ENCODE measurements around the gene SMIM33.
"Not testable (repeated sequence)": the region's sequence is repeated elsewhere in the genome, so short reads cannot be mapped to it uniquely, and the experiment has no call there.

SMIM33 gene

DNA sequence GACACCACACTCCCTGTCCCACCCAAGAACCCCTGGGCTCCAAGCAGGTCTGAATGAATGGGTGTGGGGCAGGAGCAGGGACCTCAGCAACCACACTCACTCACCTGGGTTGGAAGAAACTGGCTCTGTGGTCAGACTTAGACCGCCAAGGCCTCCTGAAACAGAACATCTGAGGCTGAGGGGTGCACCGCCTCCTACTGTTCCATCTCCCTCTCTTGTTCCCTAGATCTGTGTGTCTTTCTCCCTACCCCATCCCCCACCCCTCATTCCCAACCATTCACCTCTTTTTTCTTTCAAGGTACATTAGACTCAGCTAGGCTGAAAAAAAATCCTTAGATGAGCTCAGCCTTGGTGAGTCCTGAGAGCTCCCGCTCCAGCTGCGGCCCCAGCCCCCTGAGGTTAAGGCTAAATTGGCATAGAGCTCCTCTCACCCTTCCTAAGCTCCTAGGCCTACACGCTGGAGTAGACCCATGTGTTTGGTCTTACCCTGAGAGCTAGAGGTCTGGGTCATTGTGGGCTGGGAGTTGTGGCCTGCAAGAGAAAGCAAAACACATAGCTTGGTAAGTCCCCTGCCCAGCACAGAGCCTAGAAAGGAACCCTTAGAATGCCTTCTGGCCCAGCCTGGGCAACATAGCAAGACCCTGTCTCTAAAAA, 13.0 kb upstream of the SMIM33 start:
- no peak for DNase-seq

DNA sequence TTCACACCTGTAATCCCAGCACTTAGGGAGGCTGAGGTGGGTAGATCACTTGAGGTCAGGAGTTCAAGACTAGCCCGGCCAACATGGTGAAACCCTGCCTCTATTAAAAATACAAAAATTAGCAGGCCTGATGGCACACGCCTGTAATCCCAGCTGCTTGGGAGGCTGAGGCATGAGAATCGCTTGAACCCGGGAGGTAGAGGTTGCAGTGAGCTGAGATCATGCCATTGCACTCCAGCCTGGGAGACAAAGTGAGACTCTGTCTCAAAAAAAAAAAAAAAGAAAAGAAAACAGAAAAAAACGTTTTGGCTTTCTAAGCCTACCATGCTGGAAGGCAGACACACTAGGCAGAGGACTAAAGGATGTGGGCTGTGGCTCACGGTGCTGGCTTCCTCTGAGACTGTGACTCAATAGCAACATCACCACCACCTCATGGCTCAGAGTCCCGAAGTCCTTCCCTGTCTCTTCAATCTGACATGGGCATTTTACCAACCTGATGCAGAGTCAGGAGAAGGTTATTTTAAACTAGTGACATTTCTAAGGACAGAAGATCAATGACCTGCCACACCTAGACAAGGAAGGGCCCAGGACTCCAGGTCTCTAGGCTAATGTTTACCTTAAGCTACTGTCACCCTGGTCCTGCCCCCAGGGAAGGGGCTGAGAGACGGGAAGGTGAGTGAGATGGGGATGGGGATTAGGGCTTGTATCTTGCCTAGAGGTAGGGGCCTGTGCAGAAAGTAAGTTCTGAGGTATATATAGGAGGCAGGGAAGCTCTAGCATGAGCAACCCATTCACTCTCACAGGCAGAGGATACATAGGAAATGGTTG, 12.0 kb upstream of the SMIM33 start:
- DNase-seq: no peak

DNA sequence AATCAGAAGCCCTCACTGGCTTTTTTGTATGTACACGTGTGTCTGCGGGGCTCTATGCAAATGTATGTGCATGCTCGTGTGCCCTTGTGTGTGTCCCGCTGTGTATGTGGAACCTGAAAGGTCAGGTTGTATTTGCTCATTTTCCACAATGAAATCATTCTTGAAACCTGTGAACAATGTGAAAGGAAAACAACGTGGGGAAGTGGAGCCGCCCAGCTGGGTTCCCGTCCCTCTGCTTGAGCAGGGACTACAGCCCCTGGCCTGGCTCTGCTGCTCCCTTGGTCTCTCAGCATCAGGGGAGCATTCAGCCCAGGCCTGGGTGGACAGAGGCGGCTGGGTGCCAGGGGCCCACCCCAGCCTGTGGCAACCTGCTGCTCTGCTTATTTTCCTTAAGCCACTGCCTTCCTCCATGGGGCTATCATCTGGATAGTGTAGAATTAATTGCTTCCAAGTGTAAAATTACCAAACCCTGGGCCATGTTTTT, 11.3 kb upstream of the SMIM33 start:
- no peak for DNase-seq

DNA sequence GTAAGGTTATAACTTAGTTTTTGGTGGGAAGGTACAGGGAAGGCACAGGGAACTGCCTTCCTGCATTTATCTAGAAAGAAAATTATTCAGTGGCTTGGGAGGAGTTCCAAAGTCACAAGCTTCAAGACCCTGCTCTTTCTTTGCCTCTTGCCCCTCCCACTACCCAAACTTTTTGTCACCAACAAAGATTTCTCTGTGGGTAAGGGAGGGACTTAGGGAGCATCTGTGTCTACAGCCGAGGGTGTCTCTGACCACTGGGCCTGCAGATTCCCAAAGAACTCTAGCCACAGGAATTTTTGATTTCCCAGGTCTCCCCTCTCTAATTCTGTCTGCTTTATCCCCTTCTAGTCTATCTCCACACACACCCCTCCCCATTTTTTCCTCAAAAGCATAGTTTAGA, 10.3 kb upstream of the SMIM33 start:
- no peak for DNase-seq

DNA sequence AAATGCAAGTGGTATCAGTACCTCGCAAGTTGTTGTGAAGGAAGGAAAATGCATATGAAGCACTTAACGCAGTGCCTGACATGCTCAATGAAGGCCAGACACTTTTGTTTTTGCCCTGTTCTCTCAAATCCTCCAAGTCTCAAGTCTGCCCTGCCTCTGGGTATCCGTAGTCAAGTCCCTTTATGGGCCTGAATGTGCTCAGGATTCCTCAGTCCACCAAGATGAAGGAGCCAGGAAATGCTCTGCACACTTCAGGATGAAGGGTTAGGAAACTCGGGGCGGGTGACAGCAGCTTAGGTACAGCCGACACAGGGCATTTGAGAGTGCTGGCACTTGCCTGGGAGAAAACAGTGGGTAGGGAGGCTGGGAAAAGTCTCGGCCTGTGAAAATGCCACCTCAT, 9.6 kb upstream of the SMIM33 start:
- no peak for DNase-seq

DNA sequence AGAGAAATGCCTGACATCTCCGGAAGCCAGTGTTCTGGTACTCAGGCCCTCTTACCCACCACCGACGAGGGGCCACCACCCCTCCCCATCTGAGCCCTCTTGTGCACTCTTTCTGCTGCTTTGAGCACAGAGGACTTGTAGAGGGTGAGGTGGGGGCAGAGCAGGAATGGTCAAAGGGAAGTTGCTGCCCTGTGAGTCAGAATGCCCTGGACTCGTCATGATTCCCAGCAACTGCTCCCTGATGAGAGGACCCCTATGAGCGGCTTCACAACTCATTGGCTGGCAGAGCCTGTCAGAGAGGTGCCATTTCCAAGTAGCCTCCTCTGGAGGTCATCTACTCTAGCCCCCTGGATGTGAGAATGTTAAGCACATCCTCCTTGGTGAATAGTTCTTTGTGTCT, 9.1 kb upstream of the SMIM33 start:
- DNase-seq: no peak

DNA sequence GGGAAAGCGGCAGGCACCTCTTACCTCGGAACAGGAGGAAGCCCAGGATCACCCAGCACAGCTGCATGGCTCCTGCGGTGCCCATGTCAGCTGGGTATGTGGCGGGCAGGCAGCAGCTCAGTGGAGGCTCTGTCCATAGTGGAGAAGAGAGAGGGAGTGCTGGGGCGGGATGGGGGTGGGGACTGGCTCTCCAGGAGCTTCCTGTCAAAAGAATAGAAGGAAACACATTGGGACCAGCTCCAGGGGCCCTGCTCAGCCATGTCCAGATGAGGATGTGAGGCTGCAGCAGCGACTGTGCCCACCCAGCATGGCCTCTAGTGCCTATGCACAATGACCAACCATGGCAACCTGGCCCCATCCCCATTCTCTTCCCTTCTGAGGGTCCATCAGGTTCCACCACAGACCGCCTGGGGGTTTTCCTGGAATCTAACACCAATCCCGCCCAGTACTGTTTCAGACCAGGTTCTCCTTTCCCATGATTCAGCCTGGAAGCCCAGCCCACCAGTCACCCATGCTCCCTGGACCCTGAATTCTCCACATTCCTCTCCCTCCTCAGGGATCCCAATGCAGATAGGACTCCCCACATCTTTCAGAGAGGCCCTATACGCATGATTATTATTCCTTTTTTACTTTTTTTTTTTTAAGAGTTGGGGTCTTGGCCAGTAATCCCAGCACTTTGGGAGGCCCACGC, 8.1 kb upstream of the SMIM33 start, which contains the start of gene ECSCR:
TSS of gene ECSCR (minus strand) at position 158 of the 691 bp plus-strand sequence. CDS start at position 85, 73 bp downstream.
- no peak for DNase-seq

DNA sequence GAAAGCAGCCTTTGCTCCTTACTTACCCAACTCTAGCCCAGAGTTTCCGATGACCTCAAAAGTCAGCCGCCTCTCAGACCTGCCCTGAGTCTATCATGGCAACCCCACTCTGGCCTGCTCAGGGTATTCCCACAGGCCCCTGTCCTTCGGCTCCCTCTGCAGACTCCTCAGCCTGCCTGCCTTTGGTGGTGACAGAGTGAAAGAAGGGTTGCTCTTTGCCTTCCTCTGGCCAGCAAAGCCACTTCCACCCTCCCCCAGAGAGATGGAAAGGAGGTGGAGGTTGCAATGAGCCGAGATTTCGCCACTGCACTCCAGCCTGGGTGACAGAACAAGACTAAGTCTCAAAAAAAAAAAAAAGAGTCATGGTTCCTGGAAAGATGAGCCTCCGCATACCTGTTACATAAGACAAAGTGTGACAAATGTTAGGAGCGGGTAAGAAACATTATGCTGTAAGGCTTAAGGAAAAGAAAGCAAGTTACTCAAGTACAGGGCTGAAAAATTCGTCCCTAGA, 2.3 kb upstream of the SMIM33 start:
- DNase-seq: no peak

DNA sequence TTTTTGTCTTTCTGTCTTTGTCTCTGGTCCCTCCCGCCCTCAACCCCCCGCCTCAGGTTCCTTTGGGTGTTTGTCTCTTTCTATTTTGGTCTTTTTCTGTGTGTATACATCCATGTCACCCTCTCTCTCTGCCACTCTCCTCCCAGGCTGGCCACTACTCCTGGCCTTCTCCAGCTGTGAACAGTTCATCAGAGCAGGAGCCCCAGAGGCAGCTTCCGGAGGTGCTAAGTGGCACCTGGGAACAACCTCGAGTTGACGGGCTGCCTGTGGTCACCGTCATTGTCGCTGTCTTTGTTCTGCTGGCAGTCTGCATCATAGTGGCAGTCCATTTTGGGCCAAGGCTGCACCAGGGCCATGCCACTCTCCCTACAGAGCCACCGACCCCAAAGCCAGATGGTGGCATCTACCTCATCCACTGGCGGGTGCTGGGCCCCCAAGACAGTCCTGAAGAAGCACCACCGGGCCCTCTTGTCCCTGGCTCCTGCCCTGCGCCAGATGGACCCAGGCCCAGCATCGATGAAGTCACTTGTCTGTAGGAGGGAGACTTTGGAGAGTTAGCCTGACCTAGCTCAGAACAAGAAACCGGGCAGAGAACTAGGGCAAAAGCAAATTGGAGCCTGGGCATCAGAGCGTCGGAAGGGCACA, 1.7 kb downstream of the SMIM33 start:
- DNase-seq: no peak

DNA sequence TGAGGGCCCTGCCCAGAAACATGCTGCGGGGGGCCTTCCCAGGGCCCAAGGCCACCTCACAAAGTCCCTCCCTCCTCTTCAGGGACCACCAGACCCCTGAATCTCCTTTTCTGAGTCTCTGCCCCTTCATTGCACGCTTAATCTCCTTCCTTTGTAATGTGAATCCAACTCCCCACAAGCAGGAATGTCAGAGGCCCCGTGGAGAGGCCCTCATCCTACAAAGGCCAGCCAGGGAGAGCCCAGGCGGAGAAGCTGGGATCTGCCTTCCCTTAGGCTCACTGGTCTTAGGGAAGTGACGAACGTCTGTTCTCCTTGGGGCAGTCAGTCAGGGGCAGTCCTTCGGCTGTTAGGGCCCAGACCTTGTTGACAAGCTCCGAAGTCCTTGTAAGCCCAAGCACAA, 2.3 kb downstream of the SMIM33 start:
- no peak for DNase-seq

DNA sequence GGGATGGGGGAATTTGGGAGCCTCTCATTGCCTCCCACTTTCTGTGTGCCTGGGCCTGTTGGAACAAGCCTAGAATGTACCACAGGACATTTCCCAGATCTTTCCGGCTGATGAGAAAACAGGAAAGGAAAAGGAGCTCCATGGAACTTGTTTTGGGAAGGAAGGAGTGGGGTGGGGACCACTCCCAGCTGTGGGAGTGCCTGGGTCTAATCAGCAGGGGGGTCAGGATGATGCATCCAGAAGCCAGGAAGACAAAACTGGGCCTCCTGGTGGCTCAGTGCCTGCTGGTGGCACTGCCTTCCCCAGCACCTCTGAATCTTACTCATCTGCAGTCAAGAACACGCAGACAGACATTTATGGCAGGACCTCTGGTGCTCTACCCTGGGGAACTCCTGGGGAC, 2.8 kb downstream of the SMIM33 start:
- no peak for DNase-seq

DNA sequence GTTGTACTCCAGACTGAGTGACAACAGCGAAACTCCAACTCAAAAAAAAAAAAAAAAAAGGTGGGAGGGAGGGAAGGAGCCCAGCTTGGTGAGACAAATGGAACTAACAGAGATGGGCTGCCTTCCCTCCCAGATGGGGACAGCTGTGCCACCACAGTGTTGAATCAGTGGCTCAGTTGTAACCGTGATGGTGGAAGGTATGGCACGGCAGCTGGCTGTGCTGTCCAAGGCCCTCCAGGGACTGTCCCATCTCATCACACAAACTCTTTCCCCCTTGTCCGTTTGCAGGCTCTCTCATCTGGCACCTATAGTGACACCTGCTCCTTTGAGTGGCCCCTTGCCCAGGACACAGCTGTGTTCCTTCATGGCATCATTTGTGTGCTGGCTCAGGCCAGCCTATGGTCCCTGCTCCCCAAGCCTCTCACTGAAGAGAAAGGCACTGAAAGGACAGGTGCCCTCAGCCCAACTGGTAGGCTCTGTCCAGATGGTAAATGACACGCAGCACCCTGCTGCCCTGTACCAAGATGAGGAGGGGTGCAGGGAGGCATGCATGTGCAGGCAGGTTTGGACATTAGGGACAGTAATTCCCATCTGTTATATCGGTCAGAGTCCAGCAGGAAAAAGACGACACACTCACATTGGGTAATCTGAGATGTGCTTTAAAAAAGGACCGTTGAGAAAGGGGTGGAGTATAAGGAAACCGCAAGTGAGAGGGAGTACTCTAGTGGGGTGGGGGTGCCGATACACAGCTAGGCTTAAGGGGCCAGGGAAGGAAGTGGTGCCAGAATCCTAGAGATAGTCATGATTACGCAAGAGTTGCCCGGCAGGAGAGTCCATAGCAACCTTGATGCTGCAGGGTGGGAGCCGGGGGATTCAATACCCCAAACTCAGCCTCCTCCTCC, 4.3 kb downstream of the SMIM33 start:
- DNase-seq: no peak

DNA sequence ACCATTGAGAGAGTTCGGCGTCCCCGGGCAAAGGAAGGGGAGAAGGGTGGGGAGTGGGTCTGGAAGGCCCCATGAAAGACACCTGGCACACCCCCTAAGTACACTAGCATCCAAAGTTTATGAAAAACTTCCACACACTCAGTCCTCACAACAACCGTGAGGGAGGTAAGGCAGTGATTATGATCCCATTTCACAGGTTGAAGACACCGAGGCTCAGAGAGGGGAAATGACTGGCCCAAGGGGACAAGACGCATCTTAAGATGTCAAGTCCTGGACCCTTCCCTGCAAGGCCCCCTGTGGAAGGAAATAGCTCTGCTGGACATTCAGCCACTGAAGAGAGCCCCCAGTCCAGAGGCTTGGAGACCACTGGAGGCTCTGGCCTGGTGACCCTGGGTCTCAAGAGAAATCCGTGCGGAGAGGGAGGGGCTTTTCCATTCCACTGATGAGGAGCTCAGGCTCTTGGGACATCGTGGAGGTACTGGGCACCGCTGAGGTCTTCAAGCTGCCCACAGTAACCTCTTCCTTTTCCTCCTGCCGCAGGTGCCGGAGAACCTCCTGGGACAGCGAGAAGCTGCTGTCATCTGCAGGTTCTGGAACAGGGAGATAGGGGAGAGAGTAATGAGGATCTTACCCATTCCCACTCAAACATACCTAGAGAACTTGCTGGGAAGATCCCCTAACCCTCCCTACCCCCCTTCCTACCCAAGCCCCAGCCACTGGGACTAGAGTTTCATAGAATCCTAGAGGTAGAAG, 5.2 kb downstream of the SMIM33 start:
- DNase-seq: no peak

DNA sequence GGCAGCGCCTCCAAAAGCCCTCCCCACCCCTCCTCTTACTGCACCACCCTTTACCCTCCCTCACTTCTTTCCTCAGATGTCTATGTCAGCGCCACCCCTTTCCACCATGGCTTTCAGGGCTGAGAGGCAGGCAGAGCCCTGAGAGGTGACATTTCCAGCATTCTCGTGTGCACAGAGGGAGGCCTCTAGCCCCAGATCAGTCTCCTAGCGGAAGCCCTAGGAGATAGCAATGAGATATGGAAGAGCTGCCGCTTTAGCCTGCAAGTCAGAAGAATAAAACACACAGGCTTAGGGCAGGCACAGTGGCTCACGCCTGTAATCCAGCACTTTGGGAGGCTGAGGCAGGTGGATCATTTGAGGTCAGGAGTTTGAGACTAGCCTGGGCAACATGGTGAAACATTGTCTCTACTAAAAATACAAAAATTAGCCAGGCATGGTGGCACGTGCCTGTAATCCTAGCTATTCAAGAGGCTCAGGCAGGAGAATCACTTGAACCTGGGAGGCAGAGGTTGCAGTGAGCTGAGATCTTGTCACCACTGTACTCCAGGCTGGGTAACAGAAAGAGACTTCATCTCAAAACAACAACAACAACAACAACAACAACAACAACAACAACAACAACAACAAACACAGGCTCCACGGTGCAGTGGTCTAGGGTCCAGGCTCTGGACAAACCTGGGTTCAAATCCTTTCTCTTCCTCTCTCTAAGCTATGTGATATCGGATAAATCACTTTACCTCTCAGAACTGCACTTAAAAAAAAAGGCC, 8.0 kb downstream of the SMIM33 start:
- DNase-seq: not testable (repeated sequence)

DNA sequence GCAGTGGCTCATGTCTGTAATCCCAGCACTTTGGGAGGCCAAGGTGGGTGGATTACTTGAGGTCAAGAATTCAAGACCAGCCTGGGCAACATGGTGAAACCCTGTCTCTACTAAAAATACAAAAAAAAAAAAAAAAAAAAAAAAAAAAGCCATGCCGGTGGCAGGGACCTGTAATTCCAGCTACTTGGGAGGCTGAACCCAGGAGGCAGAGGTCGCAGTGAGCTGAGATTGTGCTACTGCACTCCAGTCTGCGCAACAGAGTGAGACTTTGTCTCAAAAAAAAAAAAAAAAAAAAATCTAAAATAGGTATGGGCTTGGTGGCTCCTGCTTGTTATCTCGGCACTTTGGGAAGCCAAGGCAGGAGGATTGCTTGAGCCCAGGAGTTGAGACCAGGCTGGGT, 8.9 kb downstream of the SMIM33 start:
- not testable (repeated sequence) for DNase-seq

DNA sequence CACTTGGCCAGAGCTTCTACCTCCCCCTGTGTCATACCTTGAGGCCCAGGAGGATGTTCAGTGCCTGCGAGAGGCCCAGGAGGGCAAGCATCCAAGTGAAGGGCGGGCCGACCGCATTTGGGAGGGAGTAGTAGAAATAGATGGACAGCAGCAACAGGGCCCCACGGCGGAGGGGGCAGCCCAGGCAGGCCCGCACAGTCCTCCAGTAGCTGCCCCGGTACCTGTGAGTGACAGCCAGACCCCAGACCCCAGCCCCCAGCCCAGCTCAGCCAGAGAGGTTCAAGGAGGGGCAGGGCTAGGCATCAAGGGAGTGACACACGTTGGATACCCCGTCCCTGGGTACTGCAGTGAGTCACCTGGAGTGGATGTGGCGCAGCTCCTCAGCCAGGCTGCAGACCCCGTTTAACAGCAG, 10.3 kb downstream of the SMIM33 start:
- no peak for DNase-seq

DNA sequence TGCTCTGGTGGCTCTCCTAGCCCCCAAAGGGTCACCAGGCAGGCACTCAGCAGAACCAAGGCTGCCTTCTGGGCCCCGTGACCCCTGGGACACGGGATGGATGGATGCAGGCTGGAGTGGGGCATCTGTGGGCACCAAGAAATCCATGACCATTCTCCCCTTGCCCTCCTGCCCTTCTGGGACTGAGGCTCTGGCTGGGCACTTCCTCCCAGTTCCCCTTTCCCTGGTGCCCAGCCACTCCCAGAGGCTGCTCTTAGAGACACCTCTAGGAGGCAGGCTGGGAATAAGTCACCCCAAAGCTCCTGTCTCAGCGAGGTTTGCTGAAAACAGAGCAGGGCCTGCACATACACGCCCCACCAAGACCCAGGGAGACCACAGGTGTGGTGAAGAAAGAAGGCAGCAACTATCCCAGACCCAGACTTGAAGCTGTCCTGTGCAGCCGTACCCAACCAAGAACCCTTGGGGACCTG, 10.8 kb downstream of the SMIM33 start:
- DNase-seq: no peak

DNA sequence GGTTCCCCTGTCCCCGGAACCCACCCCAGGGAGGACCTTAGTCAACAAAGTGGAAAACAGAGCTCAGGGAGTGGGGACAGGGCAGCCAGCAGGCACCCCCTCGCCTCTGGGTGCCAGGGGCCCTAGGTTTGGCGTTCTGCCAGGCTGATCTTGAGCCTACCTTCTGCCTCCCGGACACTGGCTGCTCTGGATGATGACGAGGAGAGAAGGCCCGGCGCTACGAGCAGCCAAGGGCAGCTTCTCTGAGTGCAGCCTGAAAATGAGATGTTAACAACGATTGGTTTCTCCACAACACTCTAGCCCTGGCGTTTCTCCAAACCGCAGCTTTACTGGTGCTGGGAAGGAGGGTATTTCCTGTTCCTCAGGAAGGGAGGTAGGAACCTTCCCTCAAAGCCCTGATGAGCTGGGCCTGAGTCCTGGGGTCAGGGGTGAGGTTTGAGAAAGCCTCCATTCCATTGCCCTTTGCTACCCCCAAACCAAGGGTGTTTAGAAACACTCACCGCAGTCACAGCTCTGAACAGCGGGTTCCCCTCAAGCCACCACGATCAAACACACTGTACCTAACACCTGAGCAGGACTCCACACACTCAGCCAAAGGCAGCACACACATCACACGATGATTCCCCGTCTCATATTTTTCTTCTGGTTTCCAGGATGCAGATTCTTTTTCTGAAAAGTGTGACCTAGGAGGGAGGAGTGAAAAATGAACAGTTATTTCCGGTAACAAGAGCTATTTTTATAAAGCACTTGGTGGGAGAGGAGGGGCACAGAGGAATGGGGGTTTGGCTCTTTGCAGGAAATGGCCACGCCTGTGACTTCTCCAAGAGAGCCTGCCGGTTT, 11.5 kb downstream of the SMIM33 start, which contains the start of gene STING1:
TSS of gene STING1 (minus strand) at position 709 of the 840 bp plus-strand sequence. CDS start 1,054 bp downstream, outside the sequence.
- no peak for DNase-seq

DNA sequence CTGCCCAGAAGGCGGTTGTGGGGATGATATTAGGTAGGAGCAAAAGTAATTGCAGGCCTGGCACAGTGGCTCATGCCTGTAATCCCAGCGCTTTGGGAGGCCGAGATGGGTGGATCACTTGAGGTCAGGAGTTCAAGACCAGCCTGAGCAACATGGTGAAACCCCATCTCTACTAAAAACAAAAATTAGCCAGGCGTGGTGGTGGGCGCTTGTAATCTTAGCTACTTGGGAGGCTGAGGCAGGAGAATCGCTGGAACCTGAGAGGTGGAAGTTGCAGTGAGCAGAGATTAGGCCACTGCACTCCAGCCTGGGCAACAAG, 12.0 kb downstream of the SMIM33 start:
- not testable (repeated sequence) for DNase-seq
